Measurements from ENCODE around the gene MRPS23.
A peak's percentile ranks its signal among the peaks of the same experiment; 100 is the strongest.

Gene MRPS23

DNA sequence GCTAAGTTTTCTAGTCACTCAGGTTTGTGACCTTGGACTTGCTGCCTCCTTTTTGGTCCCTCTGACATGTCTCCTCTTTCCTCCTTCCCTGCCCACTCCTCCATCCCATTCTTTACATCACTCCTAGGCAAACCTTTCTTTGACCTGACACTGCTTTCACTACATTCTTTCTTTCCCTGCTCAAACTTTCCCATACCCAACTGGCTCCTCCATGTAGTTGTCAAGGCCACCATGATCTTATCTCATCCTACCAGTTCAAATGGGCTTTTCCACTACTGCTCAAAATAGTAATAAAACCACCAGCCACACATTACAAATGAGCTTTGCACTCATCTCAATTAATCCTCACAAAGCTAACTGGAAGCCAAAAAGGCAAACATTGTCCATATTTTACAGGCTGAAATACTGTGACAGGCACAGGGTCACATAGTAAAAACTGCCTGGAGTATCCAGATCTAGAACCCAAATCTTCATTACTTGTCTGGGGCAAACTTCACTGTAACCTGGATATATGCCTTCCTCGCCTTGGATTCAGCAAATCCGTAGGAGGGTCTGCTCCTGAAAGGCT lies 14.4 kb downstream of the MRPS23 start:
- Histone ChIP-seq H3K4me3 (ENCODE audit: low read depth, low read length, poor library complexity, severe bottlenecking) (no peak overlapping the region), H3K4me2 (ENCODE audit: low read length) (no peak overlapping the region), H3K4me1 (ENCODE audit: insufficient read depth, low read length, severe bottlenecking) (peaks cover 6% of the 10 kb centered on the region), H3F3A (ENCODE audit: insufficient read depth, low read length) (no peaks in the 10 kb centered on the region), H2AFZ (ENCODE audit: low read length) (no peak overlapping the region), H3K36me3 (ENCODE audit: insufficient read depth, low read length) (peaks cover 32% of the 10 kb centered on the region), H4K20me1 (ENCODE audit: insufficient read depth, low read length) (no peaks in the 10 kb centered on the region), H3K9ac (ENCODE audit: low read length) (no peak overlapping the region), H3K27me3 (ENCODE audit: insufficient read depth, low read length) (no peaks in the 10 kb centered on the region), H3K9me2 (ENCODE audit: low read depth, low read length) (no peaks in the 10 kb centered on the region), H3K27ac (ENCODE audit: low read depth, low read length, poor library complexity, severe bottlenecking) (no peak overlapping the region), H3K9me3 (ENCODE audit: low read length) (no peaks in the 10 kb centered on the region), H3K79me2 (ENCODE audit: insufficient read depth, low read length) (no peaks in the 10 kb centered on the region)
- TF ChIP-seq, protein P1, sequence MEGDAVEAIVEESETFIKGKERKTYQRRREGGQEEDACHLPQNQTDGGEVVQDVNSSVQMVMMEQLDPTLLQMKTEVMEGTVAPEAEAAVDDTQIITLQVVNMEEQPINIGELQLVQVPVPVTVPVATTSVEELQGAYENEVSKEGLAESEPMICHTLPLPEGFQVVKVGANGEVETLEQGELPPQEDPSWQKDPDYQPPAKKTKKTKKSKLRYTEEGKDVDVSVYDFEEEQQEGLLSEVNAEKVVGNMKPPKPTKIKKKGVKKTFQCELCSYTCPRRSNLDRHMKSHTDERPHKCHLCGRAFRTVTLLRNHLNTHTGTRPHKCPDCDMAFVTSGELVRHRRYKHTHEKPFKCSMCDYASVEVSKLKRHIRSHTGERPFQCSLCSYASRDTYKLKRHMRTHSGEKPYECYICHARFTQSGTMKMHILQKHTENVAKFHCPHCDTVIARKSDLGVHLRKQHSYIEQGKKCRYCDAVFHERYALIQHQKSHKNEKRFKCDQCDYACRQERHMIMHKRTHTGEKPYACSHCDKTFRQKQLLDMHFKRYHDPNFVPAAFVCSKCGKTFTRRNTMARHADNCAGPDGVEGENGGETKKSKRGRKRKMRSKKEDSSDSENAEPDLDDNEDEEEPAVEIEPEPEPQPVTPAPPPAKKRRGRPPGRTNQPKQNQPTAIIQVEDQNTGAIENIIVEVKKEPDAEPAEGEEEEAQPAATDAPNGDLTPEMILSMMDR (IDR thresholded peaks at IDR 0.05; ENCODE audit: low read length): no peak
- no peak for TF ChIP-seq EZH2 (IDR thresholded peaks at IDR 0.05; ENCODE audit: borderline replicate concordance, low read length)

DNA sequence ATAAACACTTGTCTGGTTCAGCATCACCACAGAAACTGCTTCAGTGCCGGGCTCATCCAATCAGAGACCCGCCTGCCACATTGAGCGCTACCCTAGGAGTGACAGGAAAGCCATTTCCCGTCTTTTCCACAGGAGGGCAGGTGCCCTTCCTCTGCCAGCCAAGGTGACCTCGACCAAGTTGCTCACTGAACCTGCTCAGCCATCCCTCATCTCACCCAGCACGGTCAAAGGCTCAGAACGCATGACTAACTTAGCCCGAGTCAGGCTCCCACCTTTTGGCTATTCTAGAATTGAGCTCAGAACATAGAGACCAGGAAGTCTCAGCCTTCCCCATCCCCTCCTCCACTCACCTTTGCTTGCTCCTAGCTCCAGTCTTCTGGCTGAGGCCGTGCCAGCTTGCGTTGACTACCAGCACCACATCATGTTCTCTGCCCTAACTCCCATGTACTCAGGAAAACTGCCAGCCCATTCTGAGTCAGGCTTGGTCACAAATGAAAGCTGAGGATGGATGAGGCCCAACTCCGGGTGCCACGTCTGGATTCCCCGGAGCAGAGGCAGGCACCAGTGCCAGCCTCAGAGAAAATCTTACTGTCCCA lies 15.6 kb downstream of the MRPS23 start:
- Histone ChIP-seq H3K79me2 (ENCODE audit: insufficient read depth, low read length) (no peaks in the 10 kb centered on the region), H3K4me1 (ENCODE audit: insufficient read depth, low read length, severe bottlenecking) (peaks cover 6% of the 10 kb centered on the region), H3F3A (ENCODE audit: insufficient read depth, low read length) (no peaks in the 10 kb centered on the region), H3K9ac (ENCODE audit: low read length) (no peak overlapping the region), H3K9me2 (ENCODE audit: low read depth, low read length) (no peaks in the 10 kb centered on the region), H4K20me1 (ENCODE audit: insufficient read depth, low read length) (no peaks in the 10 kb centered on the region), H3K4me3 (ENCODE audit: low read depth, low read length, poor library complexity, severe bottlenecking) (no peak overlapping the region), H3K9me3 (ENCODE audit: low read length) (no peaks in the 10 kb centered on the region), H2AFZ (ENCODE audit: low read length) (no peak overlapping the region), H3K27me3 (ENCODE audit: insufficient read depth, low read length) (no peaks in the 10 kb centered on the region), H3K4me2 (ENCODE audit: low read length) (no peak overlapping the region), H3K27ac (ENCODE audit: low read depth, low read length, poor library complexity, severe bottlenecking) (no peak overlapping the region), H3K36me3 (ENCODE audit: insufficient read depth, low read length) (peaks cover 20% of the 10 kb centered on the region)
- TF ChIP-seq, protein P1 (IDR thresholded peaks at IDR 0.05; ENCODE audit: low read length): no peak
- TF ChIP-seq EZH2 (IDR thresholded peaks at IDR 0.05; ENCODE audit: borderline replicate concordance, low read length): no peak

DNA sequence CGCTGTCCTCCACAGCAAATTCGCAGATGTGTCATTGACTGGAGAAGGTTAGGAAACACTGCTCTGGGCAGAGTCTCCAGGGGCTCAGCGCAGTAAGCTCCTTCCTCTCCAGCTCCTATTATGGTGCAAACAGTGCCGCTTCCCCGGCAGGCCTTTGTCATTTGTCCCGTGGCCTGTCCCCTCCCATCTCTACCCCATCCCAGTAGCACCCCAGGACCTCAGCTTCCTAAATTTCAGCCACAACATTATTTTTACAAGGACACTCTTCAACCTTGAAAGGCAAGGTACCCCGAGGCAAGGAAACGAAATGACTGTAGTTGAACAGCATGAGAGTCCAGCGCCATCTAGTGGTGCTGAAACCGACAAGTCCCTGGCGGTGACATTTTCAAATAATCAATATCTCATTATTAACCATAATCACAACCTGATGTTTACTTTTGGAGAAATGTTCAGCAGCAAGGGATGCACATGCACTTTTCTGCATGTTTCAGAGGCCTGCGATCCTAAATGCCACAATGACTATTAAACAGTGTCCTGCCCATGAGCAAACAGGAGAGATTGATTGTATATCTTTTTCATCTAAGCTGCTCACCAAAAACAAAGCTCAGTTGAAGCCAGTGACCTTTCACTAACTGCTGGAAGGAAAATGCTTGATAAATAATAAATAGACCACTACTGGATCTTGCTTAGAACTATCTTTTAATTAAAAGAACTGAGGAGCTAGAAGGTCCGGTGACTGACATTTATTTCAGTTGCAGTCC lies 16.5 kb downstream of the MRPS23 start:
- no peak overlapping the region for H2AFZ ChIP-seq (ENCODE audit: low read length)
- H3K27me3 ChIP-seq (ENCODE audit: insufficient read depth, low read length): no peaks in the 10 kb centered on the region
- H4K20me1 ChIP-seq (ENCODE audit: insufficient read depth, low read length): no peaks in the 10 kb centered on the region
- peak overlapping the region; percentile 58; the same call in 1 of the 2 replicates for H3K4me2 ChIP-seq (ENCODE audit: low read length)
- H3K4me3 ChIP-seq (ENCODE audit: low read depth, low read length, poor library complexity, severe bottlenecking): peak overlapping the region; percentile 17
- no peaks in the 10 kb centered on the region for H3K9me2 ChIP-seq (ENCODE audit: low read depth, low read length)
- no peak overlapping the region for H3K27ac ChIP-seq (ENCODE audit: low read depth, low read length, poor library complexity, severe bottlenecking)
- peak overlapping the region; percentile 7; the same call in 1 of the 2 replicates for H3K9ac ChIP-seq (ENCODE audit: low read length)
- no peaks in the 10 kb centered on the region for H3F3A ChIP-seq (ENCODE audit: insufficient read depth, low read length)
- no peak for TF ChIP-seq EZH2 (IDR thresholded peaks at IDR 0.05; ENCODE audit: borderline replicate concordance, low read length)
- TF ChIP-seq, protein P1 (IDR thresholded peaks at IDR 0.05; ENCODE audit: low read length): peak; percentile 99
- H3K9me3 ChIP-seq (ENCODE audit: low read length): no peaks in the 10 kb centered on the region
- no peaks in the 10 kb centered on the region for H3K79me2 ChIP-seq (ENCODE audit: insufficient read depth, low read length)
- H3K36me3 ChIP-seq (ENCODE audit: insufficient read depth, low read length): peaks cover 11% of the 10 kb centered on the region
- peaks cover 6% of the 10 kb centered on the region for H3K4me1 ChIP-seq (ENCODE audit: insufficient read depth, low read length, severe bottlenecking)
